UCSD-AML1 (cell line): Measurements from ENCODE around the gene SPATA9.

ENCODE experiments used
- DNase-seq: peaks from one replicate; lab custom pipeline; 2025; ENCODE audit not compliant: unreplicated experiment; lab: John Stamatoyannopoulos, UW

The SPATA9 gene

GRCh38 chr5:95686651-95687050, 3.9 kb upstream of the SPATA9 start:
- no peak for DNase-seq

- DNase-seq, result no peak
Observed at GRCh38 chr5:95684361-95684760, 1.6 kb upstream of the SPATA9 start.

GRCh38 chr5:95673081-95673480, 9.7 kb downstream of the SPATA9 start:
- no peak for DNase-seq

- DNase-seq, result no peak
Observed at GRCh38 chr5:95672641-95673040, 10.2 kb downstream of the SPATA9 start.

- peak; percentile 7 for DNase-seq
Observed at GRCh38 chr5:95671826-95672225, 11.0 kb downstream of the SPATA9 start.

- no peak for DNase-seq
Observed at GRCh38 chr5:95670568-95670967, 12.2 kb downstream of the SPATA9 start.

GRCh38 chr5:95669985-95670384, 12.8 kb downstream of the SPATA9 start:
- no peak for DNase-seq

GRCh38 chr5:95669540-95669939, 13.3 kb downstream of the SPATA9 start:
- peak; percentile 9 for DNase-seq

- DNase-seq, result no peak
Observed at GRCh38 chr5:95668728-95669127, 14.1 kb downstream of the SPATA9 start.

- DNase-seq, result no peak
Observed at GRCh38 chr5:95668216-95668615, 14.6 kb downstream of the SPATA9 start.

GRCh38 chr5:95667678-95668077, 15.1 kb downstream of the SPATA9 start:
- DNase-seq, result no peak

- peak; percentile 7 for DNase-seq
Observed at GRCh38 chr5:95667061-95667618, 15.7 kb downstream of the SPATA9 start.

GRCh38 chr5:95664204-95664786, 18.5 kb downstream of the SPATA9 start:
- DNase-seq, result no peak

GRCh38 chr5:95662946-95663345, 19.8 kb downstream of the SPATA9 start:
- no peak for DNase-seq

- DNase-seq, result no peak
Observed at GRCh38 chr5:95660060-95660459, 22.7 kb downstream of the SPATA9 start.

GRCh38 chr5:95655575-95655974, 27.2 kb downstream of the SPATA9 start:
- DNase-seq, result no peak

- DNase-seq, result no peak
Observed at GRCh38 chr5:95654196-95654595, 28.6 kb downstream of the SPATA9 start.

- DNase-seq, result no peak
Observed at GRCh38 chr5:95652849-95653248, 29.9 kb downstream of the SPATA9 start.

- no peak for DNase-seq
Observed at GRCh38 chr5:95649842-95650620, 32.8 kb downstream of the SPATA9 start.

GRCh38 chr5:95649274-95649673, 33.5 kb downstream of the SPATA9 start:
- no peak for DNase-seq

GRCh38 chr5:95647886-95648860, 34.6 kb downstream of the SPATA9 start:
- no peak for DNase-seq
